H1 (cell line): ENCODE data around the gene DDX1. TPM values are rescaled to one million over a fixed set of nuclear protein-coding genes. Genes with fewer than 3 reads are reported as not detected.

Source experiments
- CTCF ChIA-PET: fragments of 300-600 bp; sonication (Branson Sonifier 250); formaldehyde crosslinking; loops from one replicate; lab custom pipeline; 2021; ENCODE audit not compliant: partially characterized antibody; lab: Charles Lee
- POLR2A ChIA-PET: fragments of 300-600 bp; sonication (Branson Sonifier 250); formaldehyde crosslinking; loops from one replicate; lab custom pipeline; 2021; ENCODE audit warnings: inconsistent platforms; ENCODE audit not compliant: partially characterized antibody; lab: Charles Lee
- DNase-seq, 2 experiments: peaks; one replicate each; pipeline versions ENCODE4 v3.0.0 to v3.0.0-alpha.2; 2010 to 2022; ENCODE audit warnings: low spot score in 2 of 2, low read depth in 1 of 2, mixed read lengths in 1 of 2
- FAIRE-seq: peaks from 2 replicates; lab custom pipeline; 2011; peaks lifted over from hg19 to GRCh38; lab: Jason Lieb, UNC
- H2AFZ ChIP-seq: 2 replicates; pipeline ENCODE4 v1.8.1; 2012; ENCODE audit warnings: low read length, inconsistent platforms
- H2AK5ac ChIP-seq: 2 replicates; pipeline ENCODE4 v1.6.1; 2013; ENCODE audit warnings: low read depth, low read length
- H2BK120ac ChIP-seq: replicated peaks from 2 replicates; pipeline ENCODE3; 2013; ENCODE audit warnings: low read depth, low read length, inconsistent platforms
- H2BK12ac ChIP-seq: 2 replicates; pipeline ENCODE4 v1.6.1; 2013; ENCODE audit warnings: low read depth, low read length
- H2BK15ac ChIP-seq: 2 replicates; pipeline ENCODE4 v1.6.1; 2013; ENCODE audit warnings: low read length
- H2BK20ac ChIP-seq: 2 replicates; pipeline ENCODE4 v1.6.1; 2013; ENCODE audit warnings: low read length
- H2BK5ac ChIP-seq: 2 replicates; pipeline ENCODE4 v1.6.1; 2013; ENCODE audit warnings: low read depth, low read length
- H3K14ac ChIP-seq: 2 replicates; pipeline ENCODE4 v1.6.1; 2013; ENCODE audit warnings: inconsistent platforms; ENCODE audit not compliant: insufficient read length
- H3K18ac ChIP-seq: 2 replicates; pipeline ENCODE4 v1.6.1; 2013; ENCODE audit warnings: low read length; ENCODE audit errors: extremely low read depth
- H3K23ac ChIP-seq: 2 replicates; pipeline ENCODE4 v1.6.1; 2013; ENCODE audit warnings: inconsistent platforms; ENCODE audit not compliant: insufficient read length
- H3K23me2 ChIP-seq: 2 replicates; pipeline ENCODE4 v1.6.1; 2013; ENCODE audit warnings: low read depth, low read length
- H3K27ac ChIP-seq: 2 replicates; pipeline ENCODE4 v1.6.1; 2011; ENCODE audit warnings: low read depth, low read length, inconsistent platforms
- H3K27me3 ChIP-seq, 4 experiments: replicated peaks in 1 of 4; 1 replicate in 1 of 4; 2 replicates in 3 of 4; pipeline versions ENCODE4 v1.6.1 to v1.8.1; 2011 to 2013; ENCODE audit warnings: low read length in 3 of 4, mild to moderate bottlenecking in 3 of 4, inconsistent platforms in 2 of 4, mixed read lengths in 2 of 4, moderate library complexity in 1 of 4; ENCODE audit not compliant: control insufficient read depth in 3 of 4, insufficient read depth in 3 of 4; ENCODE audit errors: extremely low read depth in 1 of 4
- H3K36me3 ChIP-seq, 4 experiments: 2 replicates each; pipeline versions ENCODE4 v1.6.1 to v1.8.1; 2011 to 2013; ENCODE audit warnings: mild to moderate bottlenecking in 4 of 4, low read length in 3 of 4, moderate library complexity in 2 of 4, control low read depth in 1 of 4, inconsistent platforms in 1 of 4; ENCODE audit not compliant: insufficient read depth in 4 of 4, control insufficient read depth in 2 of 4
- H3K4ac ChIP-seq: replicated peaks from 2 replicates; pipeline ENCODE3; 2013; ENCODE audit warnings: low read length, low read depth, mixed read lengths, inconsistent platforms; ENCODE audit not compliant: insufficient read length
- H3K4me1 ChIP-seq, 4 experiments: replicated peaks in 1 of 4; 1 replicate in 1 of 4; 2 replicates in 3 of 4; pipeline versions ENCODE4 v1.6.1 to v1.8.1; 2011 to 2013; ENCODE audit warnings: low read length in 3 of 4, inconsistent platforms in 2 of 4, mixed read lengths in 1 of 4; ENCODE audit not compliant: insufficient read depth in 4 of 4, control insufficient read depth in 3 of 4
- H3K4me2 ChIP-seq, 2 experiments: 2 replicates each; pipeline versions ENCODE4 v1.6.1 to v1.8.1; 2011 to 2013; ENCODE audit warnings: low read depth in 2 of 2, low read length in 2 of 2, control low read depth in 1 of 2, inconsistent platforms in 1 of 2, mild to moderate bottlenecking in 1 of 2; ENCODE audit not compliant: insufficient read depth in 1 of 2
- H3K4me3 ChIP-seq, 4 experiments: fragments of 200-600, 300-600 bp in 1 of 4; sonication (generic), shearing (Covaris generic), sonication (Bioruptor Twin) in 1 of 4; 2 replicates each; pipeline versions ENCODE4 v1.5.1 to v1.8.1; 2011 to 2016; ENCODE audit warnings: low read length in 4 of 4, low read depth in 3 of 4, control low read depth in 2 of 4, inconsistent platforms in 2 of 4, mild to moderate bottlenecking in 2 of 4, mixed read lengths in 1 of 4, moderate library complexity in 1 of 4; ENCODE audit not compliant: insufficient read depth in 2 of 4; ENCODE audit errors: extremely low read depth in 1 of 4
- H3K56ac ChIP-seq: replicated peaks from 2 replicates; pipeline ENCODE3; 2013; ENCODE audit warnings: low read depth, mild to moderate bottlenecking, mixed read lengths, low read length, inconsistent platforms; ENCODE audit not compliant: insufficient read length
- H3K79me1 ChIP-seq: 2 replicates; pipeline ENCODE4 v1.6.1; 2013; ENCODE audit warnings: low read depth, low read length, control low read depth
- H3K79me2 ChIP-seq, 2 experiments: 2 replicates each; pipeline versions ENCODE4 v1.6.1 to v1.8.1; 2012 to 2013; ENCODE audit warnings: low read length in 2 of 2, mild to moderate bottlenecking in 2 of 2, inconsistent platforms in 1 of 2; ENCODE audit not compliant: insufficient read depth in 2 of 2, control insufficient read depth in 1 of 2
- H3K9ac ChIP-seq, 4 experiments: replicated peaks in 1 of 4; 1 replicate in 1 of 4; 2 replicates in 3 of 4; pipeline versions ENCODE4 v1.6.1 to v1.8.1; 2011 to 2013; ENCODE audit warnings: low read depth in 3 of 4, low read length in 3 of 4, control low read depth in 2 of 4, mild to moderate bottlenecking in 2 of 4, moderate library complexity in 2 of 4, inconsistent platforms in 1 of 4; ENCODE audit errors: extremely low read depth in 1 of 4
- H3K9me3 ChIP-seq, 2 experiments: 2 replicates each; pipeline versions ENCODE4 v1.6.1 to v1.8.1; 2012 to 2013; ENCODE audit warnings: mild to moderate bottlenecking in 2 of 2, moderate library complexity in 2 of 2, control low read depth in 1 of 2, inconsistent platforms in 1 of 2, low read depth in 1 of 2, low read length in 1 of 2, mixed read lengths in 1 of 2; ENCODE audit not compliant: insufficient read depth in 2 of 2
- H4K20me1 ChIP-seq, 2 experiments: replicated peaks in 1 of 2; 2 replicates each; pipeline versions ENCODE3 to v1.8.1; 2011 to 2013; ENCODE audit warnings: inconsistent platforms in 2 of 2, low read length in 2 of 2, mild to moderate bottlenecking in 1 of 2; ENCODE audit not compliant: insufficient read depth in 2 of 2, control insufficient read depth in 1 of 2
- H4K5ac ChIP-seq: 2 replicates; pipeline ENCODE4 v1.6.1; 2013; ENCODE audit warnings: low read length, low read depth, mixed read lengths, inconsistent platforms; ENCODE audit not compliant: insufficient read length
- H4K8ac ChIP-seq: 2 replicates; pipeline ENCODE4 v1.8.0; 2013; ENCODE audit warnings: mild to moderate bottlenecking, moderate library complexity, low read length, inconsistent platforms; ENCODE audit not compliant: insufficient read depth; ENCODE audit errors: extremely low read depth
- H4K91ac ChIP-seq: replicated peaks from 2 replicates; pipeline ENCODE3; 2013; ENCODE audit warnings: low read length, mixed read lengths, inconsistent platforms; ENCODE audit not compliant: insufficient read length
- CTCF ChIP-seq, 3 experiments: IDR thresholded peaks; 1 replicate in 2 of 3; 2 replicates in 1 of 3; pipeline versions ENCODE4 v1.5.1 to v1.6.1; 2011; ENCODE audit warnings: low read length in 3 of 3, mild to moderate bottlenecking in 3 of 3, inconsistent platforms in 2 of 3, low read depth in 1 of 3, moderate library complexity in 1 of 3; ENCODE audit not compliant: insufficient read depth in 1 of 3; ENCODE audit errors: control extremely low read depth in 1 of 3
- EP300 ChIP-seq, 2 experiments: IDR thresholded peaks; 1 replicate in 1 of 2; 2 replicates in 1 of 2; pipeline ENCODE4 v1.6.1; 2011 to 2012; ENCODE audit warnings: low read depth in 2 of 2, low read length in 2 of 2, mild to moderate bottlenecking in 2 of 2, borderline replicate concordance in 1 of 2, inconsistent platforms in 1 of 2, moderate library complexity in 1 of 2
- HDAC6 ChIP-seq: IDR thresholded peaks from one replicate; pipeline ENCODE4 v1.7.1; 2012; ENCODE audit warnings: low read depth, mild to moderate bottlenecking, inconsistent platforms, low read length, moderate library complexity
- POU5F1 ChIP-seq: IDR thresholded peaks from 2 replicates; pipeline ENCODE4 v1.6.1; 2011; ENCODE audit warnings: low read depth, mild to moderate bottlenecking, low read length, moderate library complexity
- SUZ12 ChIP-seq: fragments of 200-600 bp; sonication (generic); IDR thresholded peaks from 2 replicates; pipeline ENCODE4 v1.6.1; 2012; ENCODE audit warnings: mild to moderate bottlenecking, inconsistent platforms, low read length, moderate library complexity, mixed read lengths
- WGBS, 2 experiments: shearing (Covaris generic) in 1 of 2; methylation state at CpG; one replicate each; pipeline versions ENCODE4 v1.1.6 to v1.1.7; 2013 to 2015; ENCODE audit warnings: low lambda C conversion rate in 2 of 2, mixed read lengths in 2 of 2, inconsistent platforms in 1 of 2, low coverage in 1 of 2, missing lambda C conversion rate in 1 of 2; ENCODE audit not compliant: insufficient replicate concordance in 2 of 2, insufficient coverage in 1 of 2, insufficient read length in 1 of 2; ENCODE audit errors: extremely low coverage in 1 of 2, missing lambda C conversion rate in 1 of 2; 5-methylcytosine and 5-hydroxymethylcytosine counted together
- polyA plus RNA-seq, 7 experiments: library from polyadenylated mRNA; depleted of rRNA in 3 of 7; stranded (reverse) in 5 of 7; unstranded in 2 of 7; fragments of >200 nt in 5 of 7; fragments of 200-250 nt in 2 of 7; gene quantifications; 1 replicate in 5 of 7; 2 replicates in 1 of 7; 4 replicates in 1 of 7; pipeline versions ENCODE4 v1.2.1 to v1.2.3, GENCODE V29; 2011 to 2013; ENCODE audit warnings: missing spikeins in 2 of 7, mixed read lengths in 2 of 7
- total RNA-seq: library from RNA; stranded (reverse); fragmentation: NEBNext Ultra II Directional; extraction: Animal tissue kit (Norgen Biotek cat#: 25700); gene quantifications from 2 replicates; pipeline ENCODE4 v1.2.1, GENCODE V29; 2021

DDX1 gene
- total and polyA plus RNA-seq, 2 of the 8 experiments (the other 6 are each of a cell fraction or from before 2014, with no cell fraction given): 51.1 to 161 TPM

DNA sequence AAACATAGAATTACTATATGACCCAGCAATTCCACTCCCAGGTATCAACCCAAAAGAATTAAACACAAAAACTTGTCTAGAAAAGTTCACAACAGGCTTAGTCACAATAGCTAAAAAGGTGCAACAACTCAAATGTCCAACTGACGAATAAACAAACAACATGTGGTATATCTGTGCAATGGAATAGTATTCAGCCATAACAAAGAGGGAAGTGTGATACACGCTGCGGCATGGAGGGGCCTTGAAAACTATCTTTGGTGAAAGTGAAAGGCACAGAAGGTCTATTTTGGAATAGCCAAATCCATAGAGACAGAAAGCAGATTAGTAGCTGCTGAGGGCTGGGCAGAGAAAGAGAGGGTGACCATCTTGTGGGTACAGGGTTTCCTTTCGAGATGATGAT, 72.1 kb downstream of the DDX1 start:
- no peak overlapping the region for H4K5ac ChIP-seq
- CTCF ChIA-PET: interaction anchor here (0.6 to 1.6 kb wide), 7 partner anchors 11 to 862 kb away, joined by 3 to 4 read pairs (median 3); no protein-coding TSS in a partner anchor
- TF ChIP-seq SUZ12: no peak
- no peak for TF ChIP-seq EP300 (IDR thresholded peaks at IDR 0.05; ENCODE audit: borderline replicate concordance in 1 of 2, low read depth in 2 of 2, low read length in 2 of 2)
- TF ChIP-seq POU5F1: no peak
- TF ChIP-seq HDAC6: no peak
- no peak for TF ChIP-seq CTCF (IDR thresholded peaks at IDR 0.05; ENCODE audit: control extremely low read depth in 1 of 3, insufficient read depth in 1 of 3, low read depth in 1 of 3, low read length in 3 of 3)
- H2AFZ ChIP-seq: no peak overlapping the region
- H2BK20ac ChIP-seq: no peak overlapping the region
- no peaks in the 10 kb centered on the region for H3K79me2 ChIP-seq
- no peaks in the 10 kb centered on the region for H3K36me3 ChIP-seq
- no peak overlapping the region for H2BK12ac ChIP-seq
- 94% methylated on average over 4 of the region's 4 CpGs; no CpG with 5 or more reads in 1 of the 2 experiments for WGBS, 2 experiments
- H3K23ac ChIP-seq: no peak overlapping the region
- H2AK5ac ChIP-seq: no peak overlapping the region
- H3K4ac ChIP-seq: no peak overlapping the region
- H2BK5ac ChIP-seq: no peak overlapping the region
- H3K4me3 ChIP-seq: no peak overlapping the region
- H3K14ac ChIP-seq: no peak overlapping the region
- no peak overlapping the region for H3K27ac ChIP-seq
- no peak overlapping the region for H2BK15ac ChIP-seq
- no peaks in the 10 kb centered on the region for H3K79me1 ChIP-seq
- peaks cover 0 to 2% (median 0%) of the 10 kb centered on the region in 4 experiments; a peak in 1 of 7 replicates for H3K4me1 ChIP-seq
- no peaks in the 10 kb centered on the region; the same call in 1 of the 2 replicates for H3K23me2 ChIP-seq
- H2BK120ac ChIP-seq: no peak overlapping the region
- no peak for FAIRE-seq
- H3K56ac ChIP-seq: no peak overlapping the region
- H3K18ac ChIP-seq: no peak overlapping the region
- H4K8ac ChIP-seq: no peak overlapping the region
- H3K4me2 ChIP-seq: no peak overlapping the region
- H4K20me1 ChIP-seq: no peaks in the 10 kb centered on the region
- no peak overlapping the region for H4K91ac ChIP-seq
- no peaks in the 10 kb centered on the region; a peak in 1 of 4 replicates for H3K9me3 ChIP-seq
- H3K9ac ChIP-seq: no peak overlapping the region
- H3K27me3 ChIP-seq: no peaks in the 10 kb centered on the region
- POLR2A ChIA-PET: no interaction called here
- DNase-seq: no peak
